Measurements from ENCODE around the gene IL1RL1.

DNA sequence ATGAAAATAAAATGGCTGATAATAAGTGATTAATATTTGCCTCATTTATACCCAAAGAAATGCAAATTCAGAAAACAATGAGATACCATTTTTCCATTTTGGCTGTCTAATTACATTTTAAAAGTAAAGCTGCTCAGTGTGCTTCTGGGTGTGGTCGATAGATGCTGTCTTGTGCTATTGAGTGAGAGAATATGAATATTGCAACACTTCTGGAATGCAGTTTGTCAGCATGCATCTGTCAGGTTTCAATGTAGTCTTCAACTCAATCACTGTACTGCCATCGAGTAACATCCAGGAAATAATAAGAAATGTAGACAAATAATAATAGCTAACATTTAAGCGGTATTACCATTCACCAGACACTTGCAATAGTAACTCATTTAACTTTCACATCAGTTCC is 48.2 kb downstream of the IL1RL1 start:
- TF ChIP-seq, protein P1, sequence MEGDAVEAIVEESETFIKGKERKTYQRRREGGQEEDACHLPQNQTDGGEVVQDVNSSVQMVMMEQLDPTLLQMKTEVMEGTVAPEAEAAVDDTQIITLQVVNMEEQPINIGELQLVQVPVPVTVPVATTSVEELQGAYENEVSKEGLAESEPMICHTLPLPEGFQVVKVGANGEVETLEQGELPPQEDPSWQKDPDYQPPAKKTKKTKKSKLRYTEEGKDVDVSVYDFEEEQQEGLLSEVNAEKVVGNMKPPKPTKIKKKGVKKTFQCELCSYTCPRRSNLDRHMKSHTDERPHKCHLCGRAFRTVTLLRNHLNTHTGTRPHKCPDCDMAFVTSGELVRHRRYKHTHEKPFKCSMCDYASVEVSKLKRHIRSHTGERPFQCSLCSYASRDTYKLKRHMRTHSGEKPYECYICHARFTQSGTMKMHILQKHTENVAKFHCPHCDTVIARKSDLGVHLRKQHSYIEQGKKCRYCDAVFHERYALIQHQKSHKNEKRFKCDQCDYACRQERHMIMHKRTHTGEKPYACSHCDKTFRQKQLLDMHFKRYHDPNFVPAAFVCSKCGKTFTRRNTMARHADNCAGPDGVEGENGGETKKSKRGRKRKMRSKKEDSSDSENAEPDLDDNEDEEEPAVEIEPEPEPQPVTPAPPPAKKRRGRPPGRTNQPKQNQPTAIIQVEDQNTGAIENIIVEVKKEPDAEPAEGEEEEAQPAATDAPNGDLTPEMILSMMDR (IDR thresholded peaks at IDR 0.05): no peak
- TF ChIP-seq TP53 (CRISPR knock-in tag; IDR thresholded peaks at IDR 0.05) (no peak), CBX8 (IDR thresholded peaks at IDR 0.05) (no peak), RAD21 (conservative IDR thresholded peaks at IDR 0.05 in 1 of 2, IDR thresholded peaks at IDR 0.05 in 1 of 2) (no peak)
- TF ChIP-seq, protein P2, sequence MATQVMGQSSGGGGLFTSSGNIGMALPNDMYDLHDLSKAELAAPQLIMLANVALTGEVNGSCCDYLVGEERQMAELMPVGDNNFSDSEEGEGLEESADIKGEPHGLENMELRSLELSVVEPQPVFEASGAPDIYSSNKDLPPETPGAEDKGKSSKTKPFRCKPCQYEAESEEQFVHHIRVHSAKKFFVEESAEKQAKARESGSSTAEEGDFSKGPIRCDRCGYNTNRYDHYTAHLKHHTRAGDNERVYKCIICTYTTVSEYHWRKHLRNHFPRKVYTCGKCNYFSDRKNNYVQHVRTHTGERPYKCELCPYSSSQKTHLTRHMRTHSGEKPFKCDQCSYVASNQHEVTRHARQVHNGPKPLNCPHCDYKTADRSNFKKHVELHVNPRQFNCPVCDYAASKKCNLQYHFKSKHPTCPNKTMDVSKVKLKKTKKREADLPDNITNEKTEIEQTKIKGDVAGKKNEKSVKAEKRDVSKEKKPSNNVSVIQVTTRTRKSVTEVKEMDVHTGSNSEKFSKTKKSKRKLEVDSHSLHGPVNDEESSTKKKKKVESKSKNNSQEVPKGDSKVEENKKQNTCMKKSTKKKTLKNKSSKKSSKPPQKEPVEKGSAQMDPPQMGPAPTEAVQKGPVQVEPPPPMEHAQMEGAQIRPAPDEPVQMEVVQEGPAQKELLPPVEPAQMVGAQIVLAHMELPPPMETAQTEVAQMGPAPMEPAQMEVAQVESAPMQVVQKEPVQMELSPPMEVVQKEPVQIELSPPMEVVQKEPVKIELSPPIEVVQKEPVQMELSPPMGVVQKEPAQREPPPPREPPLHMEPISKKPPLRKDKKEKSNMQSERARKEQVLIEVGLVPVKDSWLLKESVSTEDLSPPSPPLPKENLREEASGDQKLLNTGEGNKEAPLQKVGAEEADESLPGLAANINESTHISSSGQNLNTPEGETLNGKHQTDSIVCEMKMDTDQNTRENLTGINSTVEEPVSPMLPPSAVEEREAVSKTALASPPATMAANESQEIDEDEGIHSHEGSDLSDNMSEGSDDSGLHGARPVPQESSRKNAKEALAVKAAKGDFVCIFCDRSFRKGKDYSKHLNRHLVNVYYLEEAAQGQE (IDR thresholded peaks at IDR 0.05): no peak
